Activated naive CD8-positive, alpha-beta T cell treated with anti-CD3 and anti-CD28 coated beads, Interleukin-2, amount 50 U/mL, for 24 hours (primary cell): ENCODE data around the gene CTBP2.

Experiments used
- ATAC-seq: fragments of 150-1000 bp; cut with Tn5 transposase; one replicate; pipeline ENCODE4 v1.10.0; 2021
- DNase-seq: peaks from one replicate; pipeline ENCODE4 v3.0.0; 2021
- H3K27ac Mint-ChIP-seq: one replicate; pipeline ENCODE4 v1.8.0; 2021; ENCODE audit warnings: mild to moderate bottlenecking, mixed read lengths
- H3K27me3 Mint-ChIP-seq: one replicate; pipeline ENCODE4 v1.8.0; 2021; ENCODE audit warnings: mixed read lengths
- H3K36me3 Mint-ChIP-seq: one replicate; pipeline ENCODE4 v1.8.0; 2021; ENCODE audit warnings: low read depth, mixed read lengths
- H3K4me1 Mint-ChIP-seq: one replicate; pipeline ENCODE4 v1.8.0; 2021; ENCODE audit warnings: mixed read lengths
- H3K4me3 Mint-ChIP-seq: one replicate; pipeline ENCODE4 v1.8.0; 2021; ENCODE audit warnings: mild to moderate bottlenecking, moderate library complexity, mixed read lengths
- H3K9me3 Mint-ChIP-seq: one replicate; pipeline ENCODE4 v1.8.0; 2021; ENCODE audit warnings: mixed read lengths

CTBP2 gene

GRCh38 chr10:124972637-124973036 is 187.7 kb downstream of the CTBP2 start:
- Mint-ChIP-seq H3K36me3 (peaks cover 34% of the 10 kb centered on the region), H3K9me3 (no peaks in the 10 kb centered on the region), H3K27ac (no peak overlapping the region), H3K4me1 (peaks cover 36% of the 10 kb centered on the region), H3K4me3 (no peak overlapping the region), H3K27me3 (no peaks in the 10 kb centered on the region)
- DNase-seq (no peak), ATAC-seq (no peak)

- Mint-ChIP-seq H3K4me1 (peaks cover 28% of the 10 kb centered on the region), H3K36me3 (peaks cover 37% of the 10 kb centered on the region), H3K4me3 (no peak overlapping the region), H3K27ac (no peak overlapping the region), H3K27me3 (no peaks in the 10 kb centered on the region), H3K9me3 (no peaks in the 10 kb centered on the region)
- ATAC-seq (no peak), DNase-seq (no peak)
Measured at GRCh38 chr10:124971276-124971675, 189.1 kb downstream of the CTBP2 start.

- no peaks in the 10 kb centered on the region for H3K9me3 Mint-ChIP-seq
- ATAC-seq (no peak), DNase-seq (no peak)
- no peak overlapping the region for H3K4me3 Mint-ChIP-seq
- no peaks in the 10 kb centered on the region for H3K27me3 Mint-ChIP-seq
- no peak overlapping the region for H3K27ac Mint-ChIP-seq
- peaks cover 24% of the 10 kb centered on the region for H3K4me1 Mint-ChIP-seq
- H3K36me3 Mint-ChIP-seq, result peaks cover 26% of the 10 kb centered on the region
Measured at GRCh38 chr10:124967255-124967654, 193.1 kb downstream of the CTBP2 start.

- Mint-ChIP-seq H3K4me1 (peaks cover 29% of the 10 kb centered on the region), H3K4me3 (no peak overlapping the region), H3K27ac (no peak overlapping the region), H3K9me3 (no peaks in the 10 kb centered on the region), H3K27me3 (no peaks in the 10 kb centered on the region), H3K36me3 (peaks cover 26% of the 10 kb centered on the region)
- ATAC-seq (no peak), DNase-seq (no peak)
Measured at GRCh38 chr10:124966008-124966407, 194.4 kb downstream of the CTBP2 start.

- Mint-ChIP-seq H3K4me3 (no peak overlapping the region), H3K27ac (no peak overlapping the region), H3K9me3 (no peaks in the 10 kb centered on the region), H3K36me3 (peaks cover 22% of the 10 kb centered on the region), H3K27me3 (no peaks in the 10 kb centered on the region), H3K4me1 (peaks cover 33% of the 10 kb centered on the region)
- ATAC-seq (no peak), DNase-seq (no peak)
Measured at GRCh38 chr10:124963866-124964720, 196.3 kb downstream of the CTBP2 start.

- peaks cover 44% of the 10 kb centered on the region for H3K4me1 Mint-ChIP-seq
- H3K27ac Mint-ChIP-seq, result no peak overlapping the region
- no peaks in the 10 kb centered on the region for H3K9me3 Mint-ChIP-seq
- H3K27me3 Mint-ChIP-seq, result no peaks in the 10 kb centered on the region
- no peak overlapping the region for H3K4me3 Mint-ChIP-seq
- ATAC-seq (no peak), DNase-seq (no peak)
- H3K36me3 Mint-ChIP-seq, result peaks cover 14% of the 10 kb centered on the region
Measured at GRCh38 chr10:124962421-124962820, 197.9 kb downstream of the CTBP2 start.

GRCh38 chr10:124961248-124961570 is 199.2 kb downstream of the CTBP2 start:
- H3K27me3 Mint-ChIP-seq, result no peaks in the 10 kb centered on the region
- peak overlapping the region; percentile 5 for H3K27ac Mint-ChIP-seq
- no peak for DNase-seq
- H3K36me3 Mint-ChIP-seq, result peaks cover 11% of the 10 kb centered on the region
- H3K4me3 Mint-ChIP-seq, result no peak overlapping the region
- no peak for ATAC-seq
- peaks cover 54% of the 10 kb centered on the region for H3K4me1 Mint-ChIP-seq
- no peaks in the 10 kb centered on the region for H3K9me3 Mint-ChIP-seq

GRCh38 chr10:124959564-124959963 is 200.8 kb downstream of the CTBP2 start:
- DNase-seq, result no peak
- Mint-ChIP-seq H3K27me3 (no peaks in the 10 kb centered on the region), H3K9me3 (no peaks in the 10 kb centered on the region), H3K27ac (no peak overlapping the region), H3K36me3 (peaks cover 11% of the 10 kb centered on the region), H3K4me3 (no peak overlapping the region), H3K4me1 (peaks cover 63% of the 10 kb centered on the region)
- ATAC-seq, result no peak

GRCh38 chr10:124957404-124957947 is 202.9 kb downstream of the CTBP2 start:
- Mint-ChIP-seq H3K4me1 (peaks cover 65% of the 10 kb centered on the region), H3K27me3 (no peaks in the 10 kb centered on the region), H3K27ac (no peak overlapping the region), H3K36me3 (peaks cover 12% of the 10 kb centered on the region), H3K9me3 (no peaks in the 10 kb centered on the region), H3K4me3 (no peak overlapping the region)
- no peak for DNase-seq
- ATAC-seq, result no peak

- Mint-ChIP-seq H3K27ac (no peak overlapping the region), H3K9me3 (no peaks in the 10 kb centered on the region), H3K4me3 (no peak overlapping the region), H3K27me3 (no peaks in the 10 kb centered on the region), H3K36me3 (peaks cover 12% of the 10 kb centered on the region), H3K4me1 (peaks cover 61% of the 10 kb centered on the region)
- DNase-seq (no peak), ATAC-seq (no peak)
Measured at GRCh38 chr10:124956764-124957163, 203.6 kb downstream of the CTBP2 start.

GRCh38 chr10:124955868-124956267 is 204.5 kb downstream of the CTBP2 start:
- H3K27me3 Mint-ChIP-seq, result no peaks in the 10 kb centered on the region
- H3K36me3 Mint-ChIP-seq, result peaks cover 12% of the 10 kb centered on the region
- no peaks in the 10 kb centered on the region for H3K9me3 Mint-ChIP-seq
- peaks cover 54% of the 10 kb centered on the region for H3K4me1 Mint-ChIP-seq
- no peak for DNase-seq
- no peak for ATAC-seq
- no peak overlapping the region for H3K4me3 Mint-ChIP-seq
- H3K27ac Mint-ChIP-seq, result no peak overlapping the region

GRCh38 chr10:124955243-124955642 is 205.1 kb downstream of the CTBP2 start:
- peaks cover 12% of the 10 kb centered on the region for H3K36me3 Mint-ChIP-seq
- H3K4me3 Mint-ChIP-seq, result no peak overlapping the region
- H3K9me3 Mint-ChIP-seq, result no peaks in the 10 kb centered on the region
- peaks cover 48% of the 10 kb centered on the region for H3K4me1 Mint-ChIP-seq
- DNase-seq, result no peak
- no peak overlapping the region for H3K27ac Mint-ChIP-seq
- no peaks in the 10 kb centered on the region for H3K27me3 Mint-ChIP-seq
- ATAC-seq, result no peak

- Mint-ChIP-seq H3K4me3 (no peak overlapping the region), H3K9me3 (no peaks in the 10 kb centered on the region), H3K27ac (no peak overlapping the region), H3K4me1 (peaks cover 35% of the 10 kb centered on the region), H3K36me3 (peaks cover 11% of the 10 kb centered on the region), H3K27me3 (no peaks in the 10 kb centered on the region)
- ATAC-seq, result no peak
- DNase-seq, result no peak
Measured at GRCh38 chr10:124953421-124953820, 206.9 kb downstream of the CTBP2 start.

GRCh38 chr10:124952123-124952522 is 208.2 kb downstream of the CTBP2 start:
- ATAC-seq (no peak), DNase-seq (no peak)
- Mint-ChIP-seq H3K36me3 (peaks cover 17% of the 10 kb centered on the region), H3K27me3 (no peaks in the 10 kb centered on the region), H3K27ac (no peak overlapping the region), H3K4me3 (no peak overlapping the region), H3K4me1 (peaks cover 28% of the 10 kb centered on the region), H3K9me3 (no peaks in the 10 kb centered on the region)

GRCh38 chr10:124949543-124949942 is 210.8 kb downstream of the CTBP2 start:
- Mint-ChIP-seq H3K27ac (no peak overlapping the region), H3K27me3 (no peaks in the 10 kb centered on the region), H3K4me3 (no peak overlapping the region), H3K36me3 (peaks cover 27% of the 10 kb centered on the region), H3K4me1 (peaks cover 27% of the 10 kb centered on the region), H3K9me3 (no peaks in the 10 kb centered on the region)
- no peak for ATAC-seq
- no peak for DNase-seq
